ENCODE data around the gene ZNF354B.

The ZNF354B gene

GRCh38 chr5:178931846-178932760, 72.3 kb downstream of the ZNF354B start:
- ATAC-seq (replicated peaks), result no peak
- Mint-ChIP-seq H3K36me3 (peaks cover 55 to 85% of the 10 kb centered on the region in 2 donors), H3K27me3 (no peaks in the 10 kb centered on the region), H3K9me3 (peaks cover 53 to 62% of the 10 kb centered on the region in 2 donors), H3K27ac (no peak overlapping the region), H3K4me1 (no peaks in the 10 kb centered on the region), H3K4me3 (no peak overlapping the region)
- DNase-seq, result no peak

Data from stimulated activated naive B cell treated with anti-CD40 and anti-IgM and Interleukin-4, amounts not matched to agents 10 μg/mL and 1 μg/mL and 100 μg/mL, for 72 hours (primary cell).